ENCODE data around the gene MIOX. TPM values are rescaled to one million over a fixed set of nuclear protein-coding genes. Genes with fewer than 3 reads are reported as not detected.

Gene MIOX
- total and polyA plus RNA-seq, 2 of the 13 experiments (the other 11 are each of a cell fraction or from before 2014, with no cell fraction given): 1.5 to 2.9 TPM

- TF ChIP-seq ZNF383 (CRISPR knock-in tag; IDR thresholded peaks at IDR 0.05; ENCODE audit: borderline replicate concordance) (no peak), ZMAT3 (CRISPR knock-in tag; conservative IDR thresholded peaks at IDR 0.05) (no peak), ZNF883 (CRISPR knock-in tag; IDR thresholded peaks at IDR 0.05; ENCODE audit: not compliant biosample characterization) (no peak), ZNF225 (CRISPR knock-in tag; IDR thresholded peaks at IDR 0.05) (peak; percentile 50; the same call in 1 of the 2 replicates), SRY (CRISPR knock-in tag; IDR thresholded peaks at IDR 0.05) (peak; percentile 49; the same call in 1 of the 2 replicates), ZNF713 (CRISPR knock-in tag; IDR thresholded peaks at IDR 0.05) (0 out of 2 replicates have a peak, but pooled peaks have one; percentile 79), HNF4G (IDR thresholded peaks at IDR 0.05; ENCODE audit: borderline replicate concordance, low read depth, low read length) (no peak), HNF4G (CRISPR knock-in tag; IDR thresholded peaks at IDR 0.05; ENCODE audit: borderline replicate concordance, low read depth) (no peak), FOSL2 (CRISPR knock-in tag; IDR thresholded peaks at IDR 0.05) (no peak), TIGD3 (CRISPR knock-in tag; IDR thresholded peaks at IDR 0.05; ENCODE audit: borderline replicate concordance) (peak; percentile 66; the same call in 1 of the 2 replicates), THAP7 (CRISPR knock-in tag; IDR thresholded peaks at IDR 0.05) (no peak), MNT (IDR thresholded peaks at IDR 0.05) (no peak), ZNF609 (CRISPR knock-in tag; IDR thresholded peaks at IDR 0.05; ENCODE audit: borderline replicate concordance) (no peak), HOXA5 (CRISPR knock-in tag; IDR thresholded peaks at IDR 0.05) (no peak), ZNF274 (CRISPR knock-in tag; IDR thresholded peaks at IDR 0.05) (no peak), RARG (CRISPR knock-in tag; IDR thresholded peaks at IDR 0.05; ENCODE audit: low read depth) (no peak), ZNF749 (CRISPR knock-in tag; IDR thresholded peaks at IDR 0.05; ENCODE audit: borderline replicate concordance) (no peak), HCFC1 (IDR thresholded peaks at IDR 0.05; ENCODE audit: low read depth, low read length) (no peak), ZNF784 (CRISPR knock-in tag; IDR thresholded peaks at IDR 0.05; ENCODE audit: borderline replicate concordance) (no peak), ZNF496 (CRISPR knock-in tag; IDR thresholded peaks at IDR 0.05; ENCODE audit: insufficient replicate concordance) (no peak)
Measured at GRCh38 chr22:50506611-50507420, 20.2 kb downstream of the MIOX start (continued).
